ENCODE data around the gene ITCH.

DNA sequence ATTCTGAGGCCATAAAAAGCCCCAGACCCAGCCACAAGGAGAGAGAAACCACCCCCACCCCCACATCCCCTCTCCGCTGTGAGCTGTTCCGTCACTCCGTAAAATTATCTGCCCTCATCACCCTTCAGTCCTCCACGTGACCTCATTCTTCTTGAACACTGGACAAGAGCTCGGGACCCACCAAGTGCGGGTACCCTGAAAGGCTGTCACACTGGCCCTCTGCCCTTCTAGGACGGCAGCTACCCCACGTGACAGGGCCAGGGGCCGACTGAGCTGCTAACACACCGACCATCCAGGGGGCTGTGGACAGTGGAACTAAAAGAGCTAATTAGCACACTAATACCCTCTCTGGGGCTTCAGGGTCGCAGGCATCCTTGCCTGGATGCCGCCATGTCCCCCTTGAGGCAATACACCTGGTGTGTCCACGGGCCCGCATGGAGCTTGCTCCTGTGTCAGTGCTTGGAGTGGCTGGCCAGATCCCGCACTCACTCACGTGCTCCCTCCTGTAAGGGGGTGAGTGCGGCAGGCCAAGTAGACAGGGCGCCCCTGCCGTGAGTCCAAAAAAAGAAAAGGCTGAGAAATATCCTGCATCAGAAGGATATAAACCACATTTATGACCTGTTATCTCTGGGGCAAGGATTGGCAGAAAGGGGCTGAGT, 30.7 kb upstream of the ITCH start:
- TF ChIP-seq POLR2AphosphoS5 (IDR thresholded peaks at IDR 0.05; ENCODE audit: borderline replicate concordance, low read depth, low read length) (no peak), EZH2 (IDR thresholded peaks at IDR 0.05) (no peak), FOXP2 (optimal IDR thresholded peaks at IDR 0.05; ENCODE audit: control extremely low read depth, extremely low read length, insufficient read depth) (no peak)

Measured in SK-N-MC (cell line).